A549 (cell line): ENCODE data around the gene TMEM8B. TPM values are rescaled to one million over a fixed set of nuclear protein-coding genes. Genes with fewer than 3 reads are reported as not detected.

Source experiments
- ATAC-seq, 2 experiments: fragments of 200-7000 bp in 1 of 2; fragments of >200 bp in 1 of 2; cut with Nextera tagmentation in 1 of 2; cut with Tn5 transposase in 1 of 2; 3 replicates each; pipeline versions ENCODE4 v1.8.0 to v1.9.1; 2018 to 2020; ENCODE audit warnings: mild to moderate bottlenecking in 1 of 2, moderate library complexity in 1 of 2
- CTCF ChIA-PET: fragments of 300-600 bp; sonication (Branson Sonifier 250); formaldehyde crosslinking; extraction: SDS; loops from one replicate; lab custom pipeline; 2021; ENCODE audit warnings: antibody characterized with exemption, inconsistent platforms; lab: Yijun Ruan, JAX
- POLR2A ChIA-PET: fragments of 350-600 bp; formaldehyde crosslinking; extraction: SDS; loops from one replicate; lab custom pipeline; 2021; ENCODE audit warnings: antibody characterized with exemption, inconsistent platforms; lab: Yijun Ruan, JAX
- DNase-seq, 2 experiments: peaks; one replicate each; pipeline versions ENCODE4 v3.0.0 to v3.0.0-alpha.2; 2011 to 2016; ENCODE audit warnings: low read depth in 1 of 2, low spot score in 1 of 2
- FAIRE-seq: peaks from 2 replicates; lab custom pipeline; 2011; peaks lifted over from hg19 to GRCh38; lab: Jason Lieb, UNC
- H3K27ac ChIP-seq, 2 experiments: fragments of >200 bp; sonication (Bioruptor Twin); formaldehyde crosslinking; 3 replicates each; pipeline ENCODE4 v1.5.1; 2016 to 2017
- H3K4me1 ChIP-seq: fragments of >200 bp; sonication (Bioruptor Twin); formaldehyde crosslinking; 3 replicates; pipeline ENCODE4 v1.6.1; 2016
- H3K4me2 ChIP-seq: fragments of >200 bp; sonication (Bioruptor Twin); formaldehyde crosslinking; 3 replicates; pipeline ENCODE4 v1.6.1; 2016
- H3K4me3 ChIP-seq: fragments of >200 bp; sonication (Bioruptor Twin); formaldehyde crosslinking; 3 replicates; pipeline ENCODE4 v1.5.1; 2016
- H3K9me3 ChIP-seq: fragments of >200 bp; sonication (Bioruptor Twin); formaldehyde crosslinking; 3 replicates; pipeline ENCODE4 v1.6.1; 2016
- BHLHE40 ChIP-seq: IDR thresholded peaks from 2 replicates; pipeline ENCODE4 v1.6.1; 2012; ENCODE audit warnings: low read depth, low read length, inconsistent platforms
- EHF ChIP-seq: fragments of 250-450 bp; sonication (Bioruptor Pico); IDR thresholded peaks from 2 replicates; pipeline ENCODE4 v1.5.0; 2020; ENCODE audit warnings: mild to moderate bottlenecking
- FOSB ChIP-seq: fragments of 250-450 bp; sonication (Bioruptor Pico); IDR thresholded peaks from 2 replicates; pipeline ENCODE4 v1.5.0; 2020; ENCODE audit warnings: mild to moderate bottlenecking, moderate library complexity
- FOXS1 ChIP-seq: fragments of 250-450 bp; sonication (Bioruptor Pico); IDR thresholded peaks from 2 replicates; pipeline ENCODE4 v1.5.0; 2020; ENCODE audit warnings: mild to moderate bottlenecking, moderate library complexity
- GATA3 ChIP-seq: IDR thresholded peaks from 2 replicates; pipeline ENCODE4 v1.6.1; 2012; ENCODE audit warnings: borderline replicate concordance
- HOXA7 ChIP-seq: fragments of 250-450 bp; sonication (Bioruptor Pico); IDR thresholded peaks from 2 replicates; pipeline ENCODE4 v1.5.0; 2020; ENCODE audit warnings: mild to moderate bottlenecking, moderate library complexity
- HOXB13 ChIP-seq: fragments of 250-450 bp; sonication (Bioruptor Pico); IDR thresholded peaks from 2 replicates; pipeline ENCODE4 v1.5.0; 2020; ENCODE audit warnings: low read depth, mild to moderate bottlenecking, moderate library complexity
- JUN ChIP-seq, 2 experiments: fragments of >200 bp; sonication (Bioruptor Twin); formaldehyde crosslinking; IDR thresholded peaks; 2 replicates in 1 of 2; 3 replicates in 1 of 2; pipeline ENCODE4 v1.6.1; 2016 to 2017
- KDM5A ChIP-seq: fragments of 200-600 bp; sonication (generic); IDR thresholded peaks from 2 replicates; pipeline ENCODE4 v1.6.1; 2016; ENCODE audit warnings: antibody characterized with exemption, mild to moderate bottlenecking
- MAZ ChIP-seq: fragments of 150-350 bp; IDR thresholded peaks from 2 replicates; pipeline ENCODE4 v1.6.1; 2014; ENCODE audit warnings: antibody characterized with exemption, low read depth, low read length, borderline replicate concordance
- NFE2L2 ChIP-seq: fragments of 150-350 bp; conservative IDR thresholded peaks from 2 replicates; pipeline ENCODE4 v1.6.1; 2014; ENCODE audit warnings: low read length
- NPAS2 ChIP-seq: fragments of 250-450 bp; sonication (Bioruptor Pico); IDR thresholded peaks from 2 replicates; pipeline ENCODE4 v1.8.0; 2022; ENCODE audit warnings: mild to moderate bottlenecking, moderate library complexity, borderline replicate concordance
- POLR2A ChIP-seq: IDR thresholded peaks from 2 replicates; pipeline ENCODE4 v1.6.1; 2012; ENCODE audit warnings: mild to moderate bottlenecking, low read length
- POLR2AphosphoS2 ChIP-seq: conservative IDR thresholded peaks from 2 replicates; pipeline ENCODE4 v1.6.1; 2012; ENCODE audit warnings: low read length, improper control_type of control experiment, inconsistent platforms
- SREBF2 ChIP-seq: fragments of 450-650 bp; IDR thresholded peaks from 2 replicates; pipeline ENCODE4 v1.6.1; 2014; ENCODE audit warnings: mild to moderate bottlenecking, moderate library complexity
- TFCP2L1 ChIP-seq: fragments of 250-450 bp; sonication (Bioruptor Pico); IDR thresholded peaks from 2 replicates; pipeline ENCODE4 v1.5.0; 2021; ENCODE audit warnings: mild to moderate bottlenecking
- ZC3H11A ChIP-seq: fragments of 450-650 bp; IDR thresholded peaks from 2 replicates; pipeline ENCODE4 v1.6.1; 2014; ENCODE audit warnings: antibody characterized with exemption, mild to moderate bottlenecking
- WGBS: methylation state at CpG from one replicate; pipeline ENCODE4 v1.1.6; 2017; ENCODE audit errors: missing lambda C conversion rate; 5-methylcytosine and 5-hydroxymethylcytosine counted together
- polyA plus RNA-seq, 4 experiments: library from polyadenylated mRNA; depleted of rRNA in 3 of 4; stranded (reverse); fragments of >200 nt; fragmentation: RNase III in 1 of 4; extraction: RNeasy Plus Mini Kit Qiagen cat#74134 plus additional on column Dnase treatment in 1 of 4; gene quantifications; 2 replicates in 3 of 4; 3 replicates in 1 of 4; pipeline ENCODE4 v1.2.3, GENCODE V29; 2011 to 2017
- TF ChIP-seq, protein P1 (sequence below): fragments of >200 bp; sonication (Bioruptor Twin); formaldehyde crosslinking; IDR thresholded peaks from 3 replicates; pipeline ENCODE4 v1.5.1; 2016
- TF ChIP-seq, protein P2 (sequence below): fragments of 150-350 bp; IDR thresholded peaks from 2 replicates; pipeline ENCODE4 v1.6.1; 2014; ENCODE audit warnings: low read depth, mild to moderate bottlenecking, low read length
- TF ChIP-seq, protein P3 (sequence below): fragments of 250-450 bp; sonication (Bioruptor Pico); IDR thresholded peaks from 2 replicates; pipeline ENCODE4 v1.5.0; 2021; ENCODE audit warnings: mild to moderate bottlenecking, moderate library complexity, borderline replicate concordance
- TF ChIP-seq, protein P4 (sequence below): fragments of 200-600 bp; sonication (generic); IDR thresholded peaks from 2 replicates; pipeline ENCODE4 v1.6.1; 2016; ENCODE audit warnings: antibody characterized with exemption, mild to moderate bottlenecking, moderate library complexity

Gene TMEM8B
- polyA plus RNA-seq, 2 of the 4 experiments (the other 2 are of a cell fraction): 1.8 to 2.2 TPM

DNA sequence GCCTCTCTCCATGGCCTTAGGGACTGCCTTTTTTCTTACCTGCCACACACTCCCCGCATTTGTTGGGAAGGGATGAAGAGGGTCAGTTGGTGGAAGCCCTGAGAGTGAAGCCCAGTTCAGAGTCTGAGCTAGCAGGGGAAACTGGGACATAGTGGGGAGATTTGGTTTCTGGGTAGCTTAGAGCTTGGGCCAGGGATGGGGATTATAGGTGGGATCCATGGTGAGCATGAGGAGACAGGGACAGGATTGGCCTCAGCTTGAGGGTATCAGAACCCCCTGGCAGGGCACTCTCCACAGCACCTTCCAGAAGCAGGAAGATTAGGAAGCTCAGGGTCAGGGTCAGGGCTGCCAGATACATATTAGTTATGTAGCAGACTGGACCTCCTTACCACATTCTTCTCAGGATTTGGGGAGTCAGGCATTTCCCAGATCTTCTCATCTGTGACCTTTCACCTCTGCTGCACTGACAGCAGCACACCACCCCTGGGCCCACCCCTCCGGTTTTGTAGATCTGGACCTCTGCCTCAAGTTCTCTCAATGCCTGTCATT is 23.3 kb downstream of the TMEM8B start:
- Histone ChIP-seq H3K4me3 (no peak overlapping the region), H3K4me1 (no peaks in the 10 kb centered on the region), H3K9me3 (no peaks in the 10 kb centered on the region), H3K27ac (no peak overlapping the region)
- 85% methylated on average over 2 of the region's 2 CpGs for WGBS
- no peak for ATAC-seq
- no peak for TF ChIP-seq NPAS2 (CRISPR knock-in tag)
- TF ChIP-seq NFE2L2: no peak
- TF ChIP-seq BHLHE40: no peak
- no peak for TF ChIP-seq MAZ
- TF ChIP-seq, protein P1, sequence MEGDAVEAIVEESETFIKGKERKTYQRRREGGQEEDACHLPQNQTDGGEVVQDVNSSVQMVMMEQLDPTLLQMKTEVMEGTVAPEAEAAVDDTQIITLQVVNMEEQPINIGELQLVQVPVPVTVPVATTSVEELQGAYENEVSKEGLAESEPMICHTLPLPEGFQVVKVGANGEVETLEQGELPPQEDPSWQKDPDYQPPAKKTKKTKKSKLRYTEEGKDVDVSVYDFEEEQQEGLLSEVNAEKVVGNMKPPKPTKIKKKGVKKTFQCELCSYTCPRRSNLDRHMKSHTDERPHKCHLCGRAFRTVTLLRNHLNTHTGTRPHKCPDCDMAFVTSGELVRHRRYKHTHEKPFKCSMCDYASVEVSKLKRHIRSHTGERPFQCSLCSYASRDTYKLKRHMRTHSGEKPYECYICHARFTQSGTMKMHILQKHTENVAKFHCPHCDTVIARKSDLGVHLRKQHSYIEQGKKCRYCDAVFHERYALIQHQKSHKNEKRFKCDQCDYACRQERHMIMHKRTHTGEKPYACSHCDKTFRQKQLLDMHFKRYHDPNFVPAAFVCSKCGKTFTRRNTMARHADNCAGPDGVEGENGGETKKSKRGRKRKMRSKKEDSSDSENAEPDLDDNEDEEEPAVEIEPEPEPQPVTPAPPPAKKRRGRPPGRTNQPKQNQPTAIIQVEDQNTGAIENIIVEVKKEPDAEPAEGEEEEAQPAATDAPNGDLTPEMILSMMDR: no peak
- TF ChIP-seq FOXS1 (CRISPR knock-in tag): no peak
- no peak for TF ChIP-seq HOXA7 (CRISPR knock-in tag)
- no peak for TF ChIP-seq KDM5A
- no peak for TF ChIP-seq POLR2A
- TF ChIP-seq, protein P2, sequence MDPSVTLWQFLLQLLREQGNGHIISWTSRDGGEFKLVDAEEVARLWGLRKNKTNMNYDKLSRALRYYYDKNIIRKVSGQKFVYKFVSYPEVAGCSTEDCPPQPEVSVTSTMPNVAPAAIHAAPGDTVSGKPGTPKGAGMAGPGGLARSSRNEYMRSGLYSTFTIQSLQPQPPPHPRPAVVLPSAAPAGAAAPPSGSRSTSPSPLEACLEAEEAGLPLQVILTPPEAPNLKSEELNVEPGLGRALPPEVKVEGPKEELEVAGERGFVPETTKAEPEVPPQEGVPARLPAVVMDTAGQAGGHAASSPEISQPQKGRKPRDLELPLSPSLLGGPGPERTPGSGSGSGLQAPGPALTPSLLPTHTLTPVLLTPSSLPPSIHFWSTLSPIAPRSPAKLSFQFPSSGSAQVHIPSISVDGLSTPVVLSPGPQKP: no peak
- TF ChIP-seq, all 56 proteins: peak for 0
- ChIA-PET CTCF (interaction anchor here (0.7 to 1.3 kb wide), 4 partner anchors 19 to 31 kb away, joined by 3 to 6 read pairs (median 4); partner anchors contain the start of genes FAM221B and TMEM8B), POLR2A (no interaction called here)
- FAIRE-seq (no peak), DNase-seq (no peak)
- no peak overlapping the region for H3K4me2 ChIP-seq

DNA sequence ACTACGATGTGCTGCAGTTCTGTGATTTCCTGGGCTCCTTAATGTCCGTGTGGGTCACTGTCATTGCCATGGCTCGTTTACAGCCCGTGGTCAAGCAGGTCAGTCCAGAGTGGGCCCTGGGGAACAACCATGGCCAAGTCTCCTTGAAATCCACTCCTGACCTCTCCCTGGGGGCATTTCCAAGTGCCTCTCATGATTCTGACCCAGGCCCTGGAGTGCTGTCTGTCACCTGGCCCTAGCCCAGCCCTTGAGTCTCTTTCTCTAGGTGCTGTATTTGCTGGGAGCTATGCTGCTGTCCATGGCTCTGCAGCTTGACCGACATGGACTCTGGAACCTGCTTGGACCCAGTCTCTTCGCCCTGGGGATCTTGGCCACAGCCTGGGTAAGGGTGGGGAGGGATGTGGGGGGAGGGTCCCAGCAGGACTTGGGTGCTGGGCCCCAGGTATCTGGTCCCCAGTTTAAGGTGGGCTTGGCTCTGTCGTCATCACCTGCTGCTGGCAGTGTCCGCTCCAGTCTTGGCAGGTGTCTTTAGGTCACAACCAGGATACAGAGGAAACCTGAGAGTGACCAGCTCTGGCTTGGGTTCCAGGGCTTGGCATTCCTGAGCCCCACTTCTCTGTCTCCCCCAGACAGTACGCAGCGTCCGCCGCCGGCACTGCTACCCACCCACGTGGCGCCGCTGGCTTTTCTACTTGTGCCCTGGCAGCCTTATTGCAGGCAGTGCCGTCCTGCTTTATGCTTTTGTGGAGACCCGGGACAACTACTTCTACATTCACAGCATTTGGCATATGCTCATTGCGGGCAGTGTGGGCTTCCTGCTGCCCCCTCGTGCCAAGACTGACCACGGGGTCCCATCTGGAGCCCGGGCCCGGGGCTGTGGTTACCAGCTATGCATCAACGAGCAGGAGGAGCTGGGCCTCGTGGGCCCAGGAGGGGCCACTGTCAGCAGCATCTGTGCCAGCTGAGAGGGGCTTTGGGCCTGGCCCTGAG is 24.1 kb downstream of the TMEM8B start:
- Histone ChIP-seq H3K4me1 (no peaks in the 10 kb centered on the region), H3K4me2 (no peak overlapping the region), H3K9me3 (no peaks in the 10 kb centered on the region), H3K27ac (no peak overlapping the region), H3K4me3 (no peak overlapping the region)
- 64% methylated on average over 21 of the region's 25 CpGs for WGBS
- ChIA-PET POLR2A (no interaction called here), CTCF (interaction anchor here (1.2 to 1.3 kb wide), 2 partner anchors 24 to 63 kb away, joined by 3 to 4 read pairs; no protein-coding TSS in a partner anchor)
- TF ChIP-seq EHF (no peak), TFCP2L1 (CRISPR knock-in tag) (no peak), SREBF2 (no peak), POLR2AphosphoS2 (no peak), FOSB (CRISPR knock-in tag) (no peak), JUN (IDR thresholded peaks at IDR 0.05) (no peak), GATA3 (no peak), ZC3H11A (no peak), NFE2L2 (no peak), BHLHE40 (no peak), HOXB13 (CRISPR knock-in tag) (no peak), KDM5A (no peak)
- TF ChIP-seq, protein P3, sequence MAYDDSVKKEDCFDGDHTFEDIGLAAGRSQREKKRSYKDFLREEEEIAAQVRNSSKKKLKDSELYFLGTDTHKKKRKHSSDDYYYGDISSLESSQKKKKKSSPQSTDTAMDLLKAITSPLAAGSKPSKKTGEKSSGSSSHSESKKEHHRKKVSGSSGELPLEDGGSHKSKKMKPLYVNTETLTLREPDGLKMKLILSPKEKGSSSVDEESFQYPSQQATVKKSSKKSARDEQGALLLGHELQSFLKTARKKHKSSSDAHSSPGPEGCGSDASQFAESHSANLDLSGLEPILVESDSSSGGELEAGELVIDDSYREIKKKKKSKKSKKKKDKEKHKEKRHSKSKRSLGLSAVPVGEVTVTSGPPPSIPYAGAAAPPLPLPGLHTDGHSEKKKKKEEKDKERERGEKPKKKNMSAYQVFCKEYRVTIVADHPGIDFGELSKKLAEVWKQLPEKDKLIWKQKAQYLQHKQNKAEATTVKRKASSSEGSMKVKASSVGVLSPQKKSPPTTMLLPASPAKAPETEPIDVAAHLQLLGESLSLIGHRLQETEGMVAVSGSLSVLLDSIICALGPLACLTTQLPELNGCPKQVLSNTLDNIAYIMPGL: no peak
- TF ChIP-seq, protein P4, sequence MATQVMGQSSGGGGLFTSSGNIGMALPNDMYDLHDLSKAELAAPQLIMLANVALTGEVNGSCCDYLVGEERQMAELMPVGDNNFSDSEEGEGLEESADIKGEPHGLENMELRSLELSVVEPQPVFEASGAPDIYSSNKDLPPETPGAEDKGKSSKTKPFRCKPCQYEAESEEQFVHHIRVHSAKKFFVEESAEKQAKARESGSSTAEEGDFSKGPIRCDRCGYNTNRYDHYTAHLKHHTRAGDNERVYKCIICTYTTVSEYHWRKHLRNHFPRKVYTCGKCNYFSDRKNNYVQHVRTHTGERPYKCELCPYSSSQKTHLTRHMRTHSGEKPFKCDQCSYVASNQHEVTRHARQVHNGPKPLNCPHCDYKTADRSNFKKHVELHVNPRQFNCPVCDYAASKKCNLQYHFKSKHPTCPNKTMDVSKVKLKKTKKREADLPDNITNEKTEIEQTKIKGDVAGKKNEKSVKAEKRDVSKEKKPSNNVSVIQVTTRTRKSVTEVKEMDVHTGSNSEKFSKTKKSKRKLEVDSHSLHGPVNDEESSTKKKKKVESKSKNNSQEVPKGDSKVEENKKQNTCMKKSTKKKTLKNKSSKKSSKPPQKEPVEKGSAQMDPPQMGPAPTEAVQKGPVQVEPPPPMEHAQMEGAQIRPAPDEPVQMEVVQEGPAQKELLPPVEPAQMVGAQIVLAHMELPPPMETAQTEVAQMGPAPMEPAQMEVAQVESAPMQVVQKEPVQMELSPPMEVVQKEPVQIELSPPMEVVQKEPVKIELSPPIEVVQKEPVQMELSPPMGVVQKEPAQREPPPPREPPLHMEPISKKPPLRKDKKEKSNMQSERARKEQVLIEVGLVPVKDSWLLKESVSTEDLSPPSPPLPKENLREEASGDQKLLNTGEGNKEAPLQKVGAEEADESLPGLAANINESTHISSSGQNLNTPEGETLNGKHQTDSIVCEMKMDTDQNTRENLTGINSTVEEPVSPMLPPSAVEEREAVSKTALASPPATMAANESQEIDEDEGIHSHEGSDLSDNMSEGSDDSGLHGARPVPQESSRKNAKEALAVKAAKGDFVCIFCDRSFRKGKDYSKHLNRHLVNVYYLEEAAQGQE: no peak
- DNase-seq: no peak
- no peak for FAIRE-seq
- ATAC-seq: no peak
